ENCODE data around the gene SPTAN1. TPM values are rescaled to one million over a fixed set of nuclear protein-coding genes. Genes with fewer than 3 reads are reported as not detected.

Gene SPTAN1
- total and polyA plus RNA-seq, 2 of the 4 experiments (the other 2 are of a cell fraction): 275 to 327 TPM

GRCh38 chr9:128558431-128559310 is 6.3 kb downstream of the SPTAN1 start:
- no peak overlapping the region for H4K8ac ChIP-seq (ENCODE audit: low read depth in 2 of 2, low read length in 2 of 2)
- peak overlapping the region; percentile 58 for H2BK5ac ChIP-seq (ENCODE audit: low read depth, low read length, poor library complexity, severe bottlenecking)
- no peak overlapping the region for H2AK9ac ChIP-seq (replicated peaks; ENCODE audit: low read depth, low read length, poor library complexity)
- H3K9me3 ChIP-seq (ENCODE audit: control insufficient read depth, insufficient read depth, low read length): no peaks in the 10 kb centered on the region
- intact Hi-C loops (cut with micrococcal nuclease) (loop anchor here (2.0 kb wide), 2 partner anchors 54 to 76 kb away; partner anchors contain the start of gene GLE1), dilution Hi-C loops (cut with HindIII; ENCODE audit: low sequenced_read_pairs, unreplicated experiment) (no loop called here), in situ Hi-C loops (cut with MboI; ENCODE audit: low sequenced_read_pairs) (loop anchor here (10.0 kb wide), 1 partner anchor 264 kb away; no protein-coding TSS in a partner anchor)
- peak overlapping the region; percentile 39; the same call in 1 of the 2 replicates for H3K23ac ChIP-seq (ENCODE audit: low read depth, low read length)
- H2BK20ac ChIP-seq (ENCODE audit: low read depth, low read length): no peak overlapping the region
- H3K27ac ChIP-seq (ENCODE audit: insufficient read depth, low read length): peak overlapping the region; percentile 44
- ATAC-seq (ENCODE audit: low read depth) (peak; percentile 50), DNase-seq (peak; percentile 95)
- no peak overlapping the region for H2AFZ ChIP-seq (replicated peaks; ENCODE audit: low read length, poor library complexity)
- H2BK15ac ChIP-seq (ENCODE audit: low read depth, low read length): no peak overlapping the region
- BruUV-seq (replicated peaks): no TSS peak
- ChIA-PET POLR2A (ENCODE audit: unreplicated experiment) (no interaction called here), CTCF (interaction anchor here (1.0 kb wide), 1 partner anchor 10 kb away, joined by 3 read pairs; no protein-coding TSS in a partner anchor)
- H3K14ac ChIP-seq (replicated peaks; ENCODE audit: low read depth, low read length): no peak overlapping the region
- H4K20me1 ChIP-seq (ENCODE audit: insufficient read depth, low read length): peaks cover 76% of the 10 kb centered on the region
- H2AK5ac ChIP-seq (ENCODE audit: low read depth, low read length): peak overlapping the region; percentile 21; the same call in 1 of the 2 replicates
- H3K27me3 ChIP-seq (ENCODE audit: control insufficient read depth, insufficient read depth, low read length): no peaks in the 10 kb centered on the region
- peak overlapping the region; percentile 1; the same call in 1 of the 2 replicates for H3K4me3 ChIP-seq (ENCODE audit: insufficient read depth, low read depth, low read length)
- no peak overlapping the region for H4K91ac ChIP-seq (ENCODE audit: insufficient read depth, low read depth, low read length)
- no peak overlapping the region for H4K5ac ChIP-seq (ENCODE audit: low read depth, low read length)
- peaks cover 3% of the 10 kb centered on the region for H3K9me1 ChIP-seq (ENCODE audit: insufficient read depth, low read length)
- no peak overlapping the region for H3K56ac ChIP-seq (ENCODE audit: extremely low read depth, insufficient read depth, low read length)
- H3K18ac ChIP-seq (ENCODE audit: low read depth, low read length): peak overlapping the region; percentile 2; the same call in 1 of the 2 replicates
- peaks cover 5% of the 10 kb centered on the region for H3K4me1 ChIP-seq (ENCODE audit: control insufficient read depth, insufficient read depth, low read length)
- peaks cover 3 to 67% of the 10 kb centered on the region in 2 experiments; a peak in 3 of 4 replicates for H3K79me1 ChIP-seq (ENCODE audit: low read depth in 1 of 2, low read length in 2 of 2)
- H3K4ac ChIP-seq (ENCODE audit: low read depth, low read length): peak overlapping the region; percentile 23
- peaks cover 4% of the 10 kb centered on the region for H3K36me3 ChIP-seq (ENCODE audit: control insufficient read depth, insufficient read depth, low read length)
- 0% methylated on average over 1 of the region's 12 CpGs; no CpG with 5 or more reads in 1 of the 2 experiments for WGBS, 2 experiments (ENCODE audit: extremely low coverage in 2 of 2, insufficient read length in 1 of 2)
- H3K4me2 ChIP-seq (ENCODE audit: low read depth, low read length): peak overlapping the region; percentile 74
- no peak overlapping the region for H2BK120ac ChIP-seq (ENCODE audit: low read depth, low read length)
- peak overlapping the region; percentile 21; the same call in 1 of the 2 replicates for H3K9ac ChIP-seq (ENCODE audit: low read depth, low read length)
- TF ChIP-seq FOS (IDR thresholded peaks at IDR 0.05; ENCODE audit: low read depth, low read length) (no peak), USF2 (IDR thresholded peaks at IDR 0.05; ENCODE audit: low read depth, low read length) (no peak), ELK1 (IDR thresholded peaks at IDR 0.05; ENCODE audit: borderline replicate concordance, low read depth, low read length) (no peak), MAZ (IDR thresholded peaks at IDR 0.05; ENCODE audit: borderline replicate concordance, low read depth, low read length) (no peak), BHLHE40 (IDR thresholded peaks at IDR 0.05; ENCODE audit: low read depth, low read length) (peak; percentile 50; the same call in 1 of the 2 replicates), RCOR1 (IDR thresholded peaks at IDR 0.05; ENCODE audit: insufficient replicate concordance, low read length) (no peak), CTCF (conservative IDR thresholded peaks at IDR 0.05; ENCODE audit: low read depth, low read length) (no peak), RAD21 (IDR thresholded peaks at IDR 0.05; ENCODE audit: low read length) (peak; percentile 9; the same call in 1 of the 2 replicates), NFE2L2 (IDR thresholded peaks at IDR 0.05; ENCODE audit: low read depth, low read length) (no peak), SMC3 (IDR thresholded peaks at IDR 0.05; ENCODE audit: low read depth, low read length) (no peak), MAFK (IDR thresholded peaks at IDR 0.05; ENCODE audit: low read depth, low read length) (peak; percentile 68), CHD1 (IDR thresholded peaks at IDR 0.05; ENCODE audit: low read depth, low read length) (no peak), RFX5 (IDR thresholded peaks at IDR 0.05; ENCODE audit: low read depth, low read length) (no peak)
